Natural killer cell (primary cell): ENCODE measurements around the gene PRSS22. TPM values are rescaled to one million over a fixed set of nuclear protein-coding genes. Genes with fewer than 3 reads are reported as not detected.
A peak's percentile ranks its signal among the peaks of the same experiment; 100 is the strongest.

ENCODE experiments used
- ATAC-seq, 3 donors: fragments of 150-1000 bp in 2 of 3; fragments of 200-7000 bp in 1 of 3; cut with Tn5 transposase; 1 replicate in 1 of 3; 2 replicates in 2 of 3; pipeline ENCODE4 v1.10.0; 2021; ENCODE audit warnings: mild to moderate bottlenecking in 2 of 3, moderate library complexity in 2 of 3
- DNase-seq, 2 donors: peaks; one replicate each; pipeline versions ENCODE4 v3.0.0 to v3.0.0-alpha.2; 2013 to 2021; ENCODE audit warnings: mixed read lengths in 1 of 2
- H3K27ac ChIP-seq: one replicate; pipeline ENCODE4 v1.5.1; 2013; ENCODE audit warnings: mild to moderate bottlenecking, low read length
- H3K27me3 ChIP-seq: one replicate; pipeline ENCODE4 v1.6.1; 2013; ENCODE audit warnings: low read length; ENCODE audit not compliant: control insufficient read depth, insufficient read depth
- H3K36me3 ChIP-seq: one replicate; pipeline ENCODE4 v1.6.1; 2013; ENCODE audit warnings: low read length; ENCODE audit not compliant: control insufficient read depth, insufficient read depth
- H3K4me1 ChIP-seq: one replicate; pipeline ENCODE4 v1.6.1; 2013; ENCODE audit warnings: low read length; ENCODE audit not compliant: control insufficient read depth, insufficient read depth
- H3K4me3 ChIP-seq: one replicate; pipeline ENCODE4 v1.5.1; 2013; ENCODE audit warnings: low read length
- H3K9me3 ChIP-seq: one replicate; pipeline ENCODE4 v1.6.1; 2013; ENCODE audit warnings: low read length; ENCODE audit not compliant: control insufficient read depth, insufficient read depth
- H3K27ac Mint-ChIP-seq, 2 donors: one replicate each; pipeline ENCODE4 v1.8.0; 2022; ENCODE audit warnings: mild to moderate bottlenecking in 2 of 2, mixed read lengths in 2 of 2, moderate library complexity in 1 of 2
- H3K27me3 Mint-ChIP-seq, 2 donors: one replicate each; pipeline ENCODE4 v1.8.0; 2022; ENCODE audit warnings: low read depth in 2 of 2, mixed read lengths in 2 of 2
- H3K36me3 Mint-ChIP-seq: one replicate; pipeline ENCODE4 v1.8.0; 2022; ENCODE audit warnings: mixed read lengths
- H3K4me1 Mint-ChIP-seq, 2 donors: one replicate each; pipeline ENCODE4 v1.8.0; 2022; ENCODE audit warnings: mixed read lengths in 2 of 2
- H3K4me3 Mint-ChIP-seq: one replicate; pipeline ENCODE4 v1.8.0; 2022; ENCODE audit warnings: mild to moderate bottlenecking, moderate library complexity, mixed read lengths
- H3K9me3 Mint-ChIP-seq, 2 donors: one replicate each; pipeline ENCODE4 v1.8.0; 2022; ENCODE audit warnings: mixed read lengths in 2 of 2
- WGBS: methylation state at CpG from one replicate; pipeline ENCODE4 v1.1.7; 2013; ENCODE audit warnings: missing lambda C conversion rate; ENCODE audit not compliant: insufficient coverage; 5-methylcytosine and 5-hydroxymethylcytosine counted together
- intact Hi-C: fragments of 100-400 bp; cut with micrococcal nuclease; formaldehyde crosslinking; loops from one replicate; pipeline ENCODE4 v1.14.2; 2022
- total RNA-seq, 4 donors: library from RNA; stranded (reverse); fragments of 120-200 nt in 1 of 4; gene quantifications; one replicate each; pipeline versions ENCODE4 v1.2.3 to v1.2.4, GENCODE V29; 2013 to 2022
- TF ChIP-seq, protein P1 (sequence below): fragments of 200-600 bp; IDR thresholded peaks from one replicate; pipeline ENCODE4 v1.8.0; 2022; ENCODE audit warnings: antibody characterized with exemption

Gene PRSS22
- total RNA-seq, 3 donors from 2014 or later (not counting 1 experiment from before 2014, with no cell fraction given): 1.5 to 7.7 (median 3.3) TPM

- Mint-ChIP-seq H3K36me3 (no peaks in the 10 kb centered on the region), H3K27ac (peak overlapping the region; percentile 90 to 93), H3K9me3 (no peaks in the 10 kb centered on the region), H3K27me3 (no peaks in the 10 kb centered on the region), H3K4me3 (peak overlapping the region; percentile 70), H3K4me1 (peaks cover 20 to 33% of the 10 kb centered on the region in 2 donors)
- intact Hi-C loops: loop anchor here (1.0 to 2.0 kb wide), 3 partner anchors 13 to 22 kb away; partner anchors contain the start of gene FLYWCH2
- TF ChIP-seq, protein P1, sequence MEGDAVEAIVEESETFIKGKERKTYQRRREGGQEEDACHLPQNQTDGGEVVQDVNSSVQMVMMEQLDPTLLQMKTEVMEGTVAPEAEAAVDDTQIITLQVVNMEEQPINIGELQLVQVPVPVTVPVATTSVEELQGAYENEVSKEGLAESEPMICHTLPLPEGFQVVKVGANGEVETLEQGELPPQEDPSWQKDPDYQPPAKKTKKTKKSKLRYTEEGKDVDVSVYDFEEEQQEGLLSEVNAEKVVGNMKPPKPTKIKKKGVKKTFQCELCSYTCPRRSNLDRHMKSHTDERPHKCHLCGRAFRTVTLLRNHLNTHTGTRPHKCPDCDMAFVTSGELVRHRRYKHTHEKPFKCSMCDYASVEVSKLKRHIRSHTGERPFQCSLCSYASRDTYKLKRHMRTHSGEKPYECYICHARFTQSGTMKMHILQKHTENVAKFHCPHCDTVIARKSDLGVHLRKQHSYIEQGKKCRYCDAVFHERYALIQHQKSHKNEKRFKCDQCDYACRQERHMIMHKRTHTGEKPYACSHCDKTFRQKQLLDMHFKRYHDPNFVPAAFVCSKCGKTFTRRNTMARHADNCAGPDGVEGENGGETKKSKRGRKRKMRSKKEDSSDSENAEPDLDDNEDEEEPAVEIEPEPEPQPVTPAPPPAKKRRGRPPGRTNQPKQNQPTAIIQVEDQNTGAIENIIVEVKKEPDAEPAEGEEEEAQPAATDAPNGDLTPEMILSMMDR: no peak
- 0% methylated on average over 49 of the region's 51 CpGs for WGBS
- H3K27ac ChIP-seq: peak overlapping the region; percentile 75
- no peaks in the 10 kb centered on the region for H3K27me3 ChIP-seq
- no peaks in the 10 kb centered on the region for H3K36me3 ChIP-seq
- peak; percentile 79 to 92 (median 82) for ATAC-seq
- peaks cover 32% of the 10 kb centered on the region for H3K4me1 ChIP-seq
- H3K9me3 ChIP-seq: no peaks in the 10 kb centered on the region
- H3K4me3 ChIP-seq: peak overlapping the region; percentile 83
- peak; percentile 91 to 96 for DNase-seq
Measured at GRCh38 chr16:2905241-2905987, 47.4 kb upstream of the PRSS22 start.

- no peaks in the 10 kb centered on the region for H3K9me3 Mint-ChIP-seq
- H3K4me3 Mint-ChIP-seq: peak overlapping the region; percentile 93
- Histone ChIP-seq H3K27me3 (no peaks in the 10 kb centered on the region), H3K4me3 (peak overlapping the region; percentile 83), H3K27ac (peak overlapping the region; percentile 75), H3K36me3 (no peaks in the 10 kb centered on the region), H3K9me3 (no peaks in the 10 kb centered on the region), H3K4me1 (peaks cover 32% of the 10 kb centered on the region)
- peaks cover 20 to 33% of the 10 kb centered on the region in 2 donors for H3K4me1 Mint-ChIP-seq
- TF ChIP-seq, protein P1: no peak
- H3K36me3 Mint-ChIP-seq: no peaks in the 10 kb centered on the region
- DNase-seq (peak in 1 of 2 donors; percentile 51), ATAC-seq (no peak)
- intact Hi-C loops: loop anchor here (1.0 to 2.0 kb wide), 3 partner anchors 14 to 22 kb away; partner anchors contain the start of gene FLYWCH2
- no peaks in the 10 kb centered on the region for H3K27me3 Mint-ChIP-seq
- under 1% methylated on average over 32 of the region's 32 CpGs for WGBS
- H3K27ac Mint-ChIP-seq: peak overlapping the region; percentile 90 to 93
Measured at GRCh38 chr16:2904922-2905240, 46.9 kb upstream of the PRSS22 start.

- 3% methylated on average over 62 of the region's 62 CpGs for WGBS
- peaks cover 32% of the 10 kb centered on the region for H3K4me1 ChIP-seq
- intact Hi-C loops: loop anchor here (2.0 kb wide), 2 partner anchors 14 to 22 kb away; no protein-coding TSS in a partner anchor
- Mint-ChIP-seq H3K27ac (peak overlapping the region; percentile 90 to 93), H3K27me3 (no peaks in the 10 kb centered on the region), H3K36me3 (no peaks in the 10 kb centered on the region), H3K4me3 (peak overlapping the region; percentile 93), H3K4me1 (peaks cover 20 to 33% of the 10 kb centered on the region in 2 donors), H3K9me3 (no peaks in the 10 kb centered on the region)
- H3K27ac ChIP-seq: peak overlapping the region; percentile 75
- H3K36me3 ChIP-seq: no peaks in the 10 kb centered on the region
- peak overlapping the region; percentile 83 for H3K4me3 ChIP-seq
- TF ChIP-seq, protein P1: peak; percentile 90
- ATAC-seq (peak; percentile 59 to 72 (median 61)), DNase-seq (peak; percentile 80 to 88)
- H3K9me3 ChIP-seq: no peaks in the 10 kb centered on the region
- H3K27me3 ChIP-seq: no peaks in the 10 kb centered on the region
Measured at GRCh38 chr16:2904100-2904921, 46.3 kb upstream of the PRSS22 start.
